Thyroid gland (tissue), 4 donors: ENCODE results near the gene TXNL4B.

Experiments used
- CTCF ChIP-seq, 6 experiments: fragments of 200-600 bp in 3 of 6; fragments of 450-650 bp in 3 of 6; sonication (generic) in 3 of 6; IDR thresholded peaks; one replicate each; pipeline ENCODE4 v1.5.1; 2016 to 2019; ENCODE audit warnings: antibody characterized with exemption in 6 of 6, mild to moderate bottlenecking in 2 of 6, inconsistent platforms in 1 of 6, moderate library complexity in 1 of 6
- POLR2A ChIP-seq, 2 donors: fragments of 450-650 bp; IDR thresholded peaks; one replicate each; pipeline ENCODE4 v1.6.1; 2017; ENCODE audit warnings: antibody characterized with exemption in 2 of 2, mild to moderate bottlenecking in 2 of 2, moderate library complexity in 1 of 2

DNA sequence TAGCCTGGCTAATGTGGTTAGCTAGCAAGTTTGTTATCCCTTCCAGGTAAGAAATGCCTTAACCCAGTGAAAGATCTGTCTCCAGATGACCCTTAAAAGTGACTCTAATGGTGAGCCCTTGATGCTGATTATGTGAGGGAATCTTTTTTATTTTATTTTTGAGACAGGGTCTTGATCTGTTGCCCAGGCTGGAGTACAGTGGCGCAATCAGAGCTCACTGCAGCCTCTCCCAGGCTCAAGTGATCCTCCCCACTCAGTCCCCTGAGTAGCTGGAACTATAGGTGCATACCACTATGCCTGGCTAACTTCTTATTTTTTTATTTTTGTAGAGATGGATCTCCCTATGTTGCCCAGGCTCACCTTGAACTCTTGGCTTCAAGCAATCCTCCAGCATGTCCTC, 49.9 kb downstream of the TXNL4B start:
- TF ChIP-seq CTCF (IDR thresholded peaks at IDR 0.05): no peak
- no peak for TF ChIP-seq POLR2A (IDR thresholded peaks at IDR 0.05)
